CD4-positive, alpha-beta T cell treated with Interleukin-12 subunit alpha and Interleukin-12 subunit beta, for 1 hour (primary cell): ENCODE data around the gene SSTR3.
A peak's percentile ranks its signal among the peaks of the same experiment; 100 is the strongest.

Experiments
- DNase-seq: peaks from one replicate; pipeline ENCODE4 v3.0.0-alpha.2; 2020

SSTR3 gene

DNA sequence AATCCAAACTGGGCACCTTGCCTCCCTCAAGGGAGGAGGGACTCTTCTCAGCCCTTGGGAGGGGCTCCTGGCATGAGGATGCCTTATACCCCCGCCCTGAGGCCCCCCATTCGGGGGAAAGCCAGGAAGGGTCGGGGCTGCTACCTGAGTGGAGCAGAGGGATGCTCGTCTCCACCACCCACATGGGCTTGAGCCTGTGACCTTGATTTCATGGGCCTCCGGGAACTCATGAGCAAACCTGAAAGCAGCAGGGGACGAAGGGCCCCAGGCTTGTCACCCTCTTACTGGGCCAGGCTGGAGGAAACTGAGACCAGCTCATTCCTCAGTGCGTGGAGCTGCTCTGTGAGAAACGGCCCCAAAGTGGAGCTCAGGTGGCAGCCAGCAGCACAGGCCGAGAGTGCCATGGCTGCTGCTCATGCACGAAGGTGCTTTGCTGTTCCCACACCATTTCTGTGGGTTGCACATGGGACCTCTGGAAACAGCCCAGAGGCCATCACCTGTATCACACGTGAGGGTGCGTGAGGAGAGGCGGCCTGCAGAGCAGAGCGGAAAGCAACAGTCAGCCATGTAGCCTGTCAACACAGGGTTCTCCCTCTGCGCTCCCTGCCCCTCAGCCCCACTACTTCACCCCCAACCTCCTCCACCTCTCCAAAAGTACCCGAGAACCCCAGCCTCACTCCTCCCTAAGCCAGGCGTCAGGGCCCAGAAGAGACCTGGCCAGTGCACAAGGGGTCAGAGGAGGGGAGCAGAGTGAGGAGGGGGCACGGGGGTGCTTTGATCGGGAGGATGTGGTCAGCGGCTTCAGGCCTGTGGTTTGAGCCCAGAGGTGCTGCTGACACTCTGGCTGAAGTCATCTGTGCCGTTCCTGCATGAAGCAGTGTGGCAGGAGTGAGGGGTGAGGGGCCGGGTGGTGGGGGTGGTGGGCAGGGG lies 48.4 kb downstream of the SSTR3 start:
- DNase-seq = peak; percentile 48

DNA sequence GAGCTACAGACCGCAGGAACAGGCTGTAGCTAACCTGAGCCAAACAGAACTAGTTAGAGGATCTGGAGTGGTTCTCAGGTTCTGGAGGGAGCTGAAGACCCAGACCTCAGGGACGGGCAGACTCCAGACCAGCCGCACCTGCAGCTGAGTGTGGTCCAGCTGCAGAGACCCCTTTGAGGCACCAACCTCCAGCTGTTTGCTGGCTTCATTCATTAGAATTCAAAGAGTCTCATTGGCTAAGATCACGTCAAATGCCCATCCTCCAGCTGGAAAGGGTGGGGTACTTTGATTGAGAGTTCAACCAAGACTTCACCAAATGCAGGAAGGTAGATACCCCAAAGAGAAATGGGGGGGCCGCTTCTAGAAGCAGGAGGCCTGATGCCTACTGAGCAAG lies 49.2 kb downstream of the SSTR3 start:
- no peak for DNase-seq

DNA sequence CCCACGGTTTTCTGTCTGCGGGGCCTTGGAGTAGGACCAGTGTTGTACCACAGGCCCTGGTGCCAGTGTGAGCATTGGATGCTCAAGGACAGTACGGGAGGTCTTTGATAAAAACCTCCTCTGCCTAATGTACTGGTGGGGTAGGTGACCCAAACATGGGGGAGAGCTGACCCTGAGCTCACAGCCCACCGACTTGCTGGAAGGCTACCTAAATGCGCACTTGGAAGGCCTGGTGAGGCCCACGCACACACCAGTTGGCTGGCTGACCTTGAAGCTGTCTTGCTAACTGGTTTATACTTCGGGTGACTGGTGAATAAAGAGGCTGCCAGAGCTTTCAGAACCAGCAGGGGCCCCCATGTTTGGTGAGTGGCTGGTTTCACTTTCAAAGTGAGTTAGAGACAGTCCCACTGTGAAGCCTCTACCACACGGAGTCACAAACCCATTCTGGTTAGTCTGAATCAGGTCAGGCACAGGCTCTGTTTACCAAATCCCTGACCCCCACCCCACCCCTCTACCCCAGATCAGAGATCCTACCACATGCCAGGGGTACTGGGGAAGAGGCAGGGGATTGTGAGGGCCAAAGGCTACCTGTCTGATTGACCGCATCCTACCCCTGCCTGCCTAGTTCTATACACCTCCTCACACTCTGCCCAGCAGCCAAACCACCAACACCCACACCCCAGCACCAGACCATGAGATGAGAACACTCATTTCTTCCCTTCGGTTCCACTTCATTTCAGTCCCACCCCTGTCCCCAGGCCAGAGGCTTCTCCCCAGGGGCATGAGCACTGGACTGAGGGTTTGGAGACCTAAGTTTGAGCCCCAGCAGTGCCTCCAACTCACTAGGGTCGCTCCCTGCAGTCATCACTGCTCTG lies 49.8 kb downstream of the SSTR3 start:
- DNase-seq = peak; percentile 79

DNA sequence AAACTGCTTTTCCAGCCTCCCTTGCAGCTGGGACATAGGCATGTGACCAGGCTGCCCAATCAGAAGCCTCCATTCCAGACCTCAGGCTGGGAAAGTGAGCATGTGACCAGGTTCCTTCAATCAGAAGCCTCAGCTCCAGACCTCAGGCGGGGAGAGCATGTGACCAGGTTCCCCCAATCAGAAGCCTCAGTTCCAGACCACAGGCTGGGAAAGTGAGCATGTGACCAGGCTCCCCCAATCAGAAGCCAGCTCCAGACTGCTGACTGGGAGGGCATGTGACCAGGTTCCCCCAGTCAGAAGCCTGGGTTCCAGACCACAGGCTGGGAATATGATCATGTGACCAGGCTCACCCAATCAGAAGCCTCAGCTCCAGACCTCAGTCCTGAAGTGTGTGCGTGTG lies 50.8 kb downstream of the SSTR3 start:
- peak; percentile 34 for DNase-seq

DNA sequence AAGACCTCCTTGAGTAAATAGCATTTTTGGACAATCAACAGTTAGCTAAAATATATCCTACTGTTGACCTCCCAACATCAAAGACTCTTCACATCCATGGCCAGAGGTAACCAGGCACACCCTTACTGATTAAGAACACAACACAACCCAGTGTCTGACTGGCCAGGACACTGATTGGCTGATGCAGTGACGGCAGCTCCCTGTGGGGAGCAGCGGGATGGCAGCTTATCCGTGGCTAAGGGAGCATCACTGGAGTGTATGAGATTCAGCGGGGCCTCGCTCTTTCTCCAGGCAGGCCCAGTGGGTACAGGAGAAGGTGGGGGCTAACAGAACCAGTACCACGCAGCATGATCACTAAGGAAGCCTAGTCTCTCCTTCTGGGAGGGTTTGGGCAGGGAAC lies 52.2 kb downstream of the SSTR3 start:
- DNase-seq = no peak

DNA sequence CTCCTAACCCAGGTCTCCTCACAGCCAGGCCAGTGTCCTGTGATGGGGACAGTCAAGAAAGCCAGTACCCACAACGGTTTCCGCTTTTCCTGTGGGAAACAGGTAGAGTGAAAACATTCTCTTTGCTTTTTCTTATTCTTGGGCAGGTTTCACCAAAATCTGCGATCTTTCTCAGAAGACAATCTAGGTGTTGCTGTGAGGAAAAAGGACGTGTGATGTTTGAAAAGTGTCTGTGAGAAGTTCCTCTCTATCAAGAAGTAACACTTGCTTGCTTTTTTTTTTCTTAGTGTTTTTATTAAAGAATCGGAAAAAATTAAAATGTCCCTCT lies 53.4 kb downstream of the SSTR3 start:
- DNase-seq = no peak

DNA sequence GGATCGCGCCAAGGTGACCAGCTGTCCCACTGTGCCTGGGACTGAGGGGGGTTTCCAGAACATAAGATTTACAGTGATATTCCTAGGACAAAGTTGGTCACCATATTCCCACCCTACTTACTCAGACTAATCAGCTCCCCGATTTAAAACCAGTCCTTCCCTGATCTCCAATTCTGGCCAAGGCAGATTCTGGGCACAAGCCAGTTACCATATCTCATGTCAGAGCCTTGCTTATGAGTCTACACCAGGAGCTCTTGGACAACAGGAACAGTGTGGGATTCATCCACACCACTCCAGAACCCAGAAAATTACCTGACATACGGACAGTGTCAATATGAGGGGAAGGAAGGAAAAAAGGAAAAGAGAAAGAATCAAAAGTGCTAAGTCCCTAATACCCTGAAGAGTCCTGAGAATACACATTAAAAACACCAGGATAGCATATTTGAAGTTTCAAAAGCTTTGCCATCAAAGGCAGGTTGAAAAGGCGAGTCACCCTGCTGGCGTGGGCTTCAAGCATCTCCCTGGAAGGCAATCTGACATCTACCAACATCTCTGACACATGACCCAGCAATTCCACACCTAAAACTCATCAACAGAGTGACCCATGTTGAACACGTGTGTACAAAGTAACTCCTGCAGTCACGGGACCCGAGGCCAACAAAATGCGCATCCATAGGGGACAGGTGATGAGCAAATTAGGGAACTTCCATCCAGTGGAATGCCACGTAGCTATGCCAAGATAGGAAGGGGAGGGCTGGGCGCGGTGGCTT lies 54.6 kb downstream of the SSTR3 start:
- no peak for DNase-seq

DNA sequence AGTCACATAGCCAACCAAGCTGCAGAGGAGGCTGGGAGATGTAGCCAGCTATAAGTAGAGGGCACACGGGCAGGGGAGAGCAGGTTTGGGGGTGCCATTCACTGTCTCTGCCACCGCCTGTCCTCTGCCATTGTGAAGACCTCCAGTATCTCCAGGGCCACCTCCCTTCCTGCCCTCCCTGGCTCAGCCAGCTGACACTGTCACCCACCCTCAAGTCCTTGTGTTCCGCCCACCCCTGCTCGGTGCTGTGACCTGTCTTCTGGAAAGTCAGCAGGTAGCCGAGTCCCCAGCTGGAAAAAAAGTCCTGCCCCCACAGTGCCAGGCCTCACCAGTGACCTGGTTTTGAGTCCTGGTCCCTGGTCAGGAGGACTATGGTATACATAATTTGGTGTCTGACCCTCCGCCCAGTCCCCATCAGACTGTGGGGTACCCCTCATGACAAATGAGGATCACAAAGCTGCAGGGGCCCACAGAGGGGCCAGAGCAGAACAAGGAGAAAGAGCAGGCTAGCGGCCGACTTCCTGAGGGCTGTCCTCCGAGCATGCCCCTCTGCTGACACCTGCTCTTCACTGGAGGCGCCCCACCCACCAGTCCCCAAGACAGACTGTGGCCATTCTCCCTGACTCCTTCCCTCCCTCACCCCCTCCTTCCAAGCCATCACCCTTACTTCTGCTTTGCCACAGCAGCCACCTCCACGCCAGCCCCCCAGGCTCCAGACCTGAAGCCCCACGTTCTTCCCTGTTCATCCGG lies 55.4 kb downstream of the SSTR3 start:
- no peak for DNase-seq

DNA sequence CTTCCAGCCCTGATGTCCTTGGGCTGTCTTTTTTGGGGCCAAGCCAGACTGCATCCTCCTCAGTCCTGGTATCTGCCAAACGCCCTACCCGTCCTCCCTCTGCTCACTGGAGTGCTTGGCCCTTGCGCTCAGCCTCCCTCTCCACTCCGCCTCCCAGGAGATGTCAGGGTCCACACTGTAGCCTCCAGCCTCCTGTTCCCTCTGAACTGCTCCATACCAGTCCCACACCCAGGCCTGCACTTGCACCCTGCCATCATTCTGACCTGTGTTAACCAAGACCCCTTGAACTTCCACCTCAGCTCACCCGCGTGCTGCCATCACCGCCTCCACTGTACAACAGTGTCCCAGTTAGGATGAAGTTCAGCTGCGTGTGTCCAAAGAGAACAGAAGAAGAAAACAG lies 56.3 kb downstream of the SSTR3 start:
- DNase-seq = no peak

DNA sequence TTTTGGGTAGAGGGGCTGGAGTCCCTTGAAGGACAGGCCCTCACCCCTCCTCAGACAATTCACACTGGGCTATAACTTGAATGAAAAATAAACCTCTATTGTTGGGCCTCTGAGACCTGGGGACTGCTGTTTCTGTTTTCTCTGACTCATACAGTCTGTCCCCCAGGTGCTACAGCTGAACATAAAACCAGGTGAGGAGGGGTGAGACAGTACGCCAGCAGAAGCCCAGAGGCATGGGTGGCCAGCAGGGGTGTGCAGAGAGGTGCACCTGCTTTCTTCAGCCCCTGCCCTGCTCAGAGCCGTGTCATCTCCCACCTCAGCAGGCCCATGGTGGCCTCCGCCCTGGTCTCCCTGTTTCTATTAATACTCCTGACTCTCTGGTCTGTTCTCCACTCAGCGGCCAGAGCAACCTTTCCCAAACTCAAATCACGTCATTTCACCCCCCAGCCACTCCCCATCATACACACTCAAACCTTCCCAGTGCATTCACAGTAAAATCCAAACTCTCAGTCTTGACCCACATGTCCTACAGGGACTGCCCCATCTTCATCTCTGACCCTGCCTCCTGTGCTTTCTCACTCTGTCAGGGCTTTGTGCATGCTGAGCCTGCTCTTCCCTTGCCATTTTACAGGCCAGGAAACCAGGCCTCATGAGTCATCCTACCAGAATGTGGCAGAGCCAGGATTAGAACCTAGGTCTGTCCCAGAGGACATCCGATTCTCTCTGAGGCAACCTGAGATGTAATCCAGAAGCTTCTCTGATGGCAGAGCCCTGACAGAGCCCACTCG lies 57.2 kb downstream of the SSTR3 start:
- DNase-seq = no peak
